Panc1 (cell line): ENCODE measurements around the gene SCAF4. TPM values are rescaled to one million over a fixed set of nuclear protein-coding genes. Genes with fewer than 3 reads are reported as not detected.

Experiments used
- ATAC-seq: fragments of 200-7000 bp; cut with Tn5 transposase; 2 replicates; pipeline ENCODE4 v1.9.1; 2020; ENCODE audit warnings: mild to moderate bottlenecking, moderate library complexity
- BruUV-seq: library from RNA; stranded (reverse); fragments of 400-500 nt; replicated peaks from 2 replicates; lab custom pipeline; 2021; lab: Mats Ljungman, UMichigan
- CTCF ChIA-PET: fragments of 300-600 bp; sonication (Branson Sonifier 250); formaldehyde crosslinking; loops from one replicate; lab custom pipeline; 2022; ENCODE audit warnings: antibody characterized with exemption; lab: Charles Lee
- POLR2A ChIA-PET: fragments of 300-600 bp; sonication (Branson Sonifier 250); formaldehyde crosslinking; loops from one replicate; lab custom pipeline; 2022; ENCODE audit warnings: antibody characterized with exemption; lab: Charles Lee
- DNase-seq: peaks from one replicate; pipeline ENCODE4 v3.0.0-alpha.2; 2010; ENCODE audit warnings: low read depth, low spot score
- H3K27ac ChIP-seq: 2 replicates; pipeline ENCODE4 v1.5.1; 2011; ENCODE audit warnings: mild to moderate bottlenecking, low read length, inconsistent platforms
- H3K27me3 ChIP-seq: fragments of 200-500 bp; sonication (Bioruptor generic); 2 replicates; pipeline ENCODE4 v1.6.0; 2014; ENCODE audit warnings: low read length, inconsistent platforms; ENCODE audit not compliant: control insufficient read depth, insufficient read depth
- H3K36me3 ChIP-seq: fragments of 200-500 bp; sonication (Bioruptor generic); 2 replicates; pipeline ENCODE4 v1.5.1; 2014; ENCODE audit warnings: inconsistent platforms, mild to moderate bottlenecking, low read length, moderate library complexity; ENCODE audit not compliant: control insufficient read depth, insufficient read depth
- H3K4me1 ChIP-seq: 2 replicates; pipeline ENCODE4 v1.5.1; 2011; ENCODE audit warnings: inconsistent platforms, mild to moderate bottlenecking, low read length, moderate library complexity; ENCODE audit not compliant: control insufficient read depth, insufficient read depth
- H3K4me3 ChIP-seq, 2 experiments: 2 replicates each; pipeline ENCODE4 v1.5.1; 2011 to 2012; ENCODE audit warnings: low read depth in 2 of 2, low read length in 2 of 2, mild to moderate bottlenecking in 2 of 2, inconsistent platforms in 1 of 2, moderate library complexity in 1 of 2
- H3K9me3 ChIP-seq: fragments of 200-500 bp; sonication (Bioruptor generic); 2 replicates; pipeline ENCODE4 v1.5.1; 2014; ENCODE audit warnings: low read depth, mild to moderate bottlenecking, inconsistent platforms, low read length, moderate library complexity; ENCODE audit not compliant: control insufficient read depth, insufficient read depth
- POLR2AphosphoS5 ChIP-seq: IDR thresholded peaks from 2 replicates; pipeline ENCODE4 v1.6.1; 2012; ENCODE audit warnings: mild to moderate bottlenecking, low read depth, low read length, moderate library complexity
- SIN3A ChIP-seq: IDR thresholded peaks from 2 replicates; pipeline ENCODE4 v1.6.1; 2012; ENCODE audit warnings: low read depth, mild to moderate bottlenecking, low read length, moderate library complexity, borderline replicate concordance; ENCODE audit not compliant: insufficient read depth
- TCF7L2 ChIP-seq: IDR thresholded peaks from 2 replicates; pipeline ENCODE4 v1.6.1; 2011; ENCODE audit warnings: mild to moderate bottlenecking, low read depth, low read length, inconsistent platforms
- in situ Hi-C: cut with HindIII; loops from 2 replicates; pipeline ENCODE4 v1.10.0; 2016; ENCODE audit warnings: low sequenced_read_pairs, low pct_unique_long_range_greater_than_20kb
- intact Hi-C: fragments of 100-400 bp; cut with micrococcal nuclease; formaldehyde crosslinking; loops from one replicate; pipeline ENCODE4 v1.10.0; 2022; ENCODE audit not compliant: unreplicated experiment
- total RNA-seq: library from RNA; stranded (reverse); gene quantifications from one replicate; pipeline ENCODE4 v1.2.1, GENCODE V29; 2021; ENCODE audit not compliant: unreplicated experiment
- TF ChIP-seq, protein P1 (sequence below): fragments of 450-650 bp; IDR thresholded peaks from 2 replicates; pipeline ENCODE4 v1.5.1; 2017; ENCODE audit warnings: mild to moderate bottlenecking
- TF ChIP-seq, protein P2 (sequence below), 2 experiments: IDR thresholded peaks; 2 replicates each; pipeline ENCODE4 v1.6.1; 2011 to 2012; ENCODE audit warnings: low read depth in 2 of 2, control low read depth in 1 of 2, low read length in 1 of 2, mild to moderate bottlenecking in 1 of 2, moderate library complexity in 1 of 2; ENCODE audit not compliant: insufficient read depth in 1 of 2

The SCAF4 gene
- total RNA-seq, 1 experiment from 2014 or later = 28.4 TPM

DNA sequence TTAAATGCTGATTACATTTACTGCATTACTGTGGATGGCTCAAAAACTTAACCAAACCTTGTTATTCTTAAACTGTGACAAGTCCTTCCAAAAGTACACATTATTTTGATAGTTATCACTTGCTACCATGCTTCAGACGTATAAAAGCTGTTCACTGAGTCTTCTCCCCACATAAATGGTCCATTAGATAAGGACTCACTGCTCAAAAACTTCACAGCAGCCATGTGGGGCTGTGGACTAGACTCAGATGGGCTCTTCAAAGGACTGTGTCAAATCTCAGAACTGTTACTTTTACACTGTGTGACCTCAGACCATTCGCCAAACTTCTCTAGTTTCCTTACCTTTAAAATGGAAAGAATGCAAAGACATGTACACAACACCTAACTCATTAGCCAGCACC is 11.6 kb downstream of the SCAF4 start:
- ATAC-seq = no peak

DNA sequence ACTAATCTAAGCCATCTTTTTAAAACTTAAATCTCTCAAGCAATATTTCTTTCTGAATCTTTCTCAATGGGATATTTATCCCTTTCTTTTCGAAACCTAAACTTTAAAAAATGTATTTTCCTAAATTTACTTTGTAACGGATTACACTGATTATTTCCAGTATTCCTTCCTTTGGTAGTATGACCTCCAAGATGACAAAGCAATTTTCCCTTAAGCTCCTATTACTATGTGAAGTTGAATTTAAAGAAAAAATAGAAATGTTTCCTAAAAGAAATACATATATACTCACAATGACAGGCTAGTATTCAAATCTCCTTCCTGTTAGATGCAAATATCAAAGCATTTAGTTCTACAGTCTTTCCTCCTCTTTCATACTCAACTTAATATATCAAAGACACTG is 15.8 kb downstream of the SCAF4 start:
- no TSS peak for BruUV-seq
- Histone ChIP-seq H3K27ac (no peak overlapping the region), H3K4me1 (peaks cover 12% of the 10 kb centered on the region), H3K27me3 (no peaks in the 10 kb centered on the region), H3K36me3 (no peaks in the 10 kb centered on the region), H3K9me3 (no peaks in the 10 kb centered on the region), H3K4me3 (no peak overlapping the region)
- intact Hi-C loops = no loop called here
- DNase-seq (no peak), ATAC-seq (no peak)
- TF ChIP-seq POLR2AphosphoS5 (no peak), SIN3A (no peak), TCF7L2 (no peak)
- TF ChIP-seq, protein P1, sequence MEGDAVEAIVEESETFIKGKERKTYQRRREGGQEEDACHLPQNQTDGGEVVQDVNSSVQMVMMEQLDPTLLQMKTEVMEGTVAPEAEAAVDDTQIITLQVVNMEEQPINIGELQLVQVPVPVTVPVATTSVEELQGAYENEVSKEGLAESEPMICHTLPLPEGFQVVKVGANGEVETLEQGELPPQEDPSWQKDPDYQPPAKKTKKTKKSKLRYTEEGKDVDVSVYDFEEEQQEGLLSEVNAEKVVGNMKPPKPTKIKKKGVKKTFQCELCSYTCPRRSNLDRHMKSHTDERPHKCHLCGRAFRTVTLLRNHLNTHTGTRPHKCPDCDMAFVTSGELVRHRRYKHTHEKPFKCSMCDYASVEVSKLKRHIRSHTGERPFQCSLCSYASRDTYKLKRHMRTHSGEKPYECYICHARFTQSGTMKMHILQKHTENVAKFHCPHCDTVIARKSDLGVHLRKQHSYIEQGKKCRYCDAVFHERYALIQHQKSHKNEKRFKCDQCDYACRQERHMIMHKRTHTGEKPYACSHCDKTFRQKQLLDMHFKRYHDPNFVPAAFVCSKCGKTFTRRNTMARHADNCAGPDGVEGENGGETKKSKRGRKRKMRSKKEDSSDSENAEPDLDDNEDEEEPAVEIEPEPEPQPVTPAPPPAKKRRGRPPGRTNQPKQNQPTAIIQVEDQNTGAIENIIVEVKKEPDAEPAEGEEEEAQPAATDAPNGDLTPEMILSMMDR = no peak
- TF ChIP-seq, protein P2, sequence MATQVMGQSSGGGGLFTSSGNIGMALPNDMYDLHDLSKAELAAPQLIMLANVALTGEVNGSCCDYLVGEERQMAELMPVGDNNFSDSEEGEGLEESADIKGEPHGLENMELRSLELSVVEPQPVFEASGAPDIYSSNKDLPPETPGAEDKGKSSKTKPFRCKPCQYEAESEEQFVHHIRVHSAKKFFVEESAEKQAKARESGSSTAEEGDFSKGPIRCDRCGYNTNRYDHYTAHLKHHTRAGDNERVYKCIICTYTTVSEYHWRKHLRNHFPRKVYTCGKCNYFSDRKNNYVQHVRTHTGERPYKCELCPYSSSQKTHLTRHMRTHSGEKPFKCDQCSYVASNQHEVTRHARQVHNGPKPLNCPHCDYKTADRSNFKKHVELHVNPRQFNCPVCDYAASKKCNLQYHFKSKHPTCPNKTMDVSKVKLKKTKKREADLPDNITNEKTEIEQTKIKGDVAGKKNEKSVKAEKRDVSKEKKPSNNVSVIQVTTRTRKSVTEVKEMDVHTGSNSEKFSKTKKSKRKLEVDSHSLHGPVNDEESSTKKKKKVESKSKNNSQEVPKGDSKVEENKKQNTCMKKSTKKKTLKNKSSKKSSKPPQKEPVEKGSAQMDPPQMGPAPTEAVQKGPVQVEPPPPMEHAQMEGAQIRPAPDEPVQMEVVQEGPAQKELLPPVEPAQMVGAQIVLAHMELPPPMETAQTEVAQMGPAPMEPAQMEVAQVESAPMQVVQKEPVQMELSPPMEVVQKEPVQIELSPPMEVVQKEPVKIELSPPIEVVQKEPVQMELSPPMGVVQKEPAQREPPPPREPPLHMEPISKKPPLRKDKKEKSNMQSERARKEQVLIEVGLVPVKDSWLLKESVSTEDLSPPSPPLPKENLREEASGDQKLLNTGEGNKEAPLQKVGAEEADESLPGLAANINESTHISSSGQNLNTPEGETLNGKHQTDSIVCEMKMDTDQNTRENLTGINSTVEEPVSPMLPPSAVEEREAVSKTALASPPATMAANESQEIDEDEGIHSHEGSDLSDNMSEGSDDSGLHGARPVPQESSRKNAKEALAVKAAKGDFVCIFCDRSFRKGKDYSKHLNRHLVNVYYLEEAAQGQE (IDR thresholded peaks at IDR 0.05; ENCODE audit: insufficient read depth in 1 of 2, low read depth in 2 of 2, low read length in 1 of 2) = no peak
- POLR2A ChIA-PET = no interaction called here
- in situ Hi-C loops = no loop called here
- CTCF ChIA-PET = no interaction called here

More for the DNA sequence above, 11.6 kb downstream of the SCAF4 start:
- no TSS peak for BruUV-seq
- ChIA-PET CTCF (interaction anchor here (0.6 kb wide), 1 partner anchor 79 kb away, joined by 3 read pairs; no protein-coding TSS in a partner anchor), POLR2A (no interaction called here)
- TF ChIP-seq, protein P2 (IDR thresholded peaks at IDR 0.05; ENCODE audit: insufficient read depth in 1 of 2, low read depth in 2 of 2, low read length in 1 of 2) = no peak
- TF ChIP-seq TCF7L2 (no peak), SIN3A (no peak), POLR2AphosphoS5 (no peak)
- TF ChIP-seq, protein P1 = no peak
- no peaks in the 10 kb centered on the region for H3K36me3 ChIP-seq
- no peaks in the 10 kb centered on the region for H3K9me3 ChIP-seq
- in situ Hi-C loops = no loop called here
- DNase-seq = no peak
- H3K27me3 ChIP-seq = no peaks in the 10 kb centered on the region
- intact Hi-C loops = no loop called here
- H3K4me1 ChIP-seq = peaks cover 3% of the 10 kb centered on the region; the same call in 1 of the 2 replicates
- no peak overlapping the region for H3K27ac ChIP-seq
- H3K4me3 ChIP-seq = no peak overlapping the region
